IMR-90 (cell line): ENCODE data around the gene TMPRSS6. TPM values are rescaled to one million over a fixed set of nuclear protein-coding genes. Genes with fewer than 3 reads are reported as not detected.

ENCODE experiments used
- ATAC-seq: fragments of 200-7000 bp; cut with Tn5 transposase; 2 replicates; pipeline ENCODE4 v1.9.1; 2020; ENCODE audit warnings: low read depth, mild to moderate bottlenecking, moderate library complexity
- BruUV-seq: library from RNA; stranded (reverse); fragments of 400-500 nt; replicated peaks from 2 replicates; lab custom pipeline; 2021; lab: Mats Ljungman, UMichigan
- CTCF ChIA-PET: fragments of 300-600 bp; formaldehyde crosslinking; extraction: SDS; loops from one replicate; lab custom pipeline; 2021; ENCODE audit warnings: antibody characterized with exemption; lab: Yijun Ruan, JAX
- POLR2A ChIA-PET: fragments of 300-600 bp; sonication (Branson Sonifier 250); formaldehyde crosslinking; loops from one replicate; lab custom pipeline; 2022; ENCODE audit warnings: antibody characterized with exemption; ENCODE audit not compliant: unreplicated experiment; lab: Charles Lee
- DNase-seq: peaks from one replicate; pipeline ENCODE4 v3.0.0; 2013
- H2AFZ ChIP-seq: replicated peaks from 2 replicates; pipeline ENCODE3; 2013; ENCODE audit warnings: low read length, mild to moderate bottlenecking; ENCODE audit not compliant: poor library complexity
- H2AK5ac ChIP-seq: 2 replicates; pipeline ENCODE4 v1.6.1; 2013; ENCODE audit warnings: low read depth, low read length, inconsistent platforms
- H2AK9ac ChIP-seq: replicated peaks from 2 replicates; pipeline ENCODE3; 2013; ENCODE audit warnings: mild to moderate bottlenecking, low read depth, low read length, moderate library complexity; ENCODE audit not compliant: poor library complexity
- H2BK120ac ChIP-seq: 2 replicates; pipeline ENCODE4 v1.6.1; 2013; ENCODE audit warnings: low read depth, low read length, inconsistent platforms
- H2BK15ac ChIP-seq: 3 replicates; pipeline ENCODE4 v1.6.1; 2013; ENCODE audit warnings: low read depth, low read length, inconsistent platforms
- H2BK20ac ChIP-seq: 2 replicates; pipeline ENCODE4 v1.6.1; 2013; ENCODE audit warnings: low read depth, mild to moderate bottlenecking, inconsistent platforms, low read length, moderate library complexity
- H2BK5ac ChIP-seq: 2 replicates; pipeline ENCODE4 v1.6.1; 2013; ENCODE audit warnings: mild to moderate bottlenecking, low read depth, low read length, inconsistent platforms; ENCODE audit not compliant: poor library complexity, severe bottlenecking
- H3K14ac ChIP-seq: replicated peaks from 2 replicates; pipeline ENCODE4 v1.6.1; 2013; ENCODE audit warnings: low read depth, low read length, inconsistent platforms
- H3K18ac ChIP-seq: 2 replicates; pipeline ENCODE4 v1.6.1; 2013; ENCODE audit warnings: low read depth, low read length, control low read depth
- H3K23ac ChIP-seq: 2 replicates; pipeline ENCODE4 v1.6.1; 2013; ENCODE audit warnings: low read depth, low read length, inconsistent platforms
- H3K27ac ChIP-seq: 2 replicates; pipeline ENCODE4 v1.5.1; 2013; ENCODE audit warnings: mild to moderate bottlenecking, control low read depth, low read length; ENCODE audit not compliant: insufficient read depth
- H3K27me3 ChIP-seq: 2 replicates; pipeline ENCODE4 v1.6.1; 2013; ENCODE audit warnings: low read length; ENCODE audit not compliant: control insufficient read depth, insufficient read depth
- H3K36me3 ChIP-seq: 2 replicates; pipeline ENCODE4 v1.6.1; 2013; ENCODE audit warnings: low read length, mixed read lengths; ENCODE audit not compliant: control insufficient read depth, insufficient read depth
- H3K4ac ChIP-seq: 2 replicates; pipeline ENCODE4 v1.6.1; 2013; ENCODE audit warnings: low read depth, low read length, inconsistent platforms
- H3K4me1 ChIP-seq: 2 replicates; pipeline ENCODE4 v1.6.1; 2013; ENCODE audit warnings: low read length, mixed read lengths; ENCODE audit not compliant: control insufficient read depth, insufficient read depth
- H3K4me2 ChIP-seq: 2 replicates; pipeline ENCODE4 v1.6.1; 2013; ENCODE audit warnings: low read depth, mild to moderate bottlenecking, control low read depth, low read length, moderate library complexity
- H3K4me3 ChIP-seq: 2 replicates; pipeline ENCODE4 v1.5.1; 2013; ENCODE audit warnings: low read depth, mild to moderate bottlenecking, control low read depth, low read length, moderate library complexity; ENCODE audit not compliant: insufficient read depth
- H3K56ac ChIP-seq: 2 replicates; pipeline ENCODE4 v1.6.1; 2013; ENCODE audit warnings: low read length, inconsistent platforms; ENCODE audit not compliant: insufficient read depth; ENCODE audit errors: extremely low read depth
- H3K79me1 ChIP-seq, 2 experiments: 2 replicates each; pipeline ENCODE4 v1.6.1; 2013; ENCODE audit warnings: low read length in 2 of 2, inconsistent platforms in 1 of 2, low read depth in 1 of 2
- H3K9ac ChIP-seq: 2 replicates; pipeline ENCODE4 v1.6.1; 2013; ENCODE audit warnings: low read depth, low read length, control low read depth
- H3K9me1 ChIP-seq: 2 replicates; pipeline ENCODE4 v1.6.1; 2013; ENCODE audit warnings: low read length, inconsistent platforms; ENCODE audit not compliant: insufficient read depth
- H3K9me3 ChIP-seq: 2 replicates; pipeline ENCODE4 v1.6.1; 2013; ENCODE audit warnings: low read length; ENCODE audit not compliant: control insufficient read depth, insufficient read depth
- H4K20me1 ChIP-seq: 2 replicates; pipeline ENCODE4 v1.6.1; 2013; ENCODE audit warnings: low read length, inconsistent platforms; ENCODE audit not compliant: insufficient read depth
- H4K5ac ChIP-seq: 2 replicates; pipeline ENCODE4 v1.6.1; 2013; ENCODE audit warnings: mild to moderate bottlenecking, low read depth, low read length, control low read depth
- H4K8ac ChIP-seq, 2 experiments: 2 replicates each; pipeline ENCODE4 v1.6.1; 2013; ENCODE audit warnings: low read depth in 2 of 2, low read length in 2 of 2, control low read depth in 1 of 2, inconsistent platforms in 1 of 2
- H4K91ac ChIP-seq: 2 replicates; pipeline ENCODE4 v1.6.1; 2013; ENCODE audit warnings: low read depth, low read length, inconsistent platforms; ENCODE audit not compliant: insufficient read depth
- CEBPB ChIP-seq: IDR thresholded peaks from 2 replicates; pipeline ENCODE4 v1.6.1; 2012; ENCODE audit warnings: low read depth, low read length, improper control_type of control experiment
- FOS ChIP-seq: fragments of 150-350 bp; IDR thresholded peaks from 2 replicates; pipeline ENCODE4 v1.6.1; 2016; ENCODE audit warnings: low read depth, low read length
- MAFK ChIP-seq: IDR thresholded peaks from 2 replicates; pipeline ENCODE4 v1.6.1; 2012; ENCODE audit warnings: low read depth, low read length, improper control_type of control experiment
- MAZ ChIP-seq: IDR thresholded peaks from 2 replicates; pipeline ENCODE4 v1.6.1; 2012; ENCODE audit warnings: low read depth, mild to moderate bottlenecking, low read length, improper control_type of control experiment, moderate library complexity, borderline replicate concordance
- RCOR1 ChIP-seq: IDR thresholded peaks from 2 replicates; pipeline ENCODE4 v1.6.1; 2012; ENCODE audit warnings: mild to moderate bottlenecking, low read length, improper control_type of control experiment; ENCODE audit not compliant: insufficient replicate concordance
- RFX5 ChIP-seq: IDR thresholded peaks from 2 replicates; pipeline ENCODE4 v1.8.0; 2012; ENCODE audit warnings: low read depth, mild to moderate bottlenecking, low read length, moderate library complexity
- WGBS, 2 experiments: methylation state at CpG; one replicate each; pipeline versions ENCODE4 v1.1.5 to v1.1.7; 2013; ENCODE audit warnings: missing lambda C conversion rate in 2 of 2; ENCODE audit not compliant: insufficient read length in 1 of 2; ENCODE audit errors: extremely low coverage in 2 of 2; 5-methylcytosine and 5-hydroxymethylcytosine counted together
- dilution Hi-C: fragments of 300-500 bp; cut with HindIII; formaldehyde crosslinking; loops from one replicate; pipeline ENCODE4 v1.14.3; 2018; ENCODE audit warnings: low sequenced_read_pairs; ENCODE audit not compliant: unreplicated experiment
- in situ Hi-C: fragments of 300-500 bp; cut with MboI; formaldehyde crosslinking; loops from 3 replicates; pipeline ENCODE4 v1.14.3; 2019; ENCODE audit warnings: low sequenced_read_pairs, inconsistent platforms, mixed read lengths
- intact Hi-C: fragments of 100-400 bp; cut with micrococcal nuclease; formaldehyde crosslinking; loops from 2 replicates; pipeline ENCODE4 v1.10.0; 2022
- polyA plus RNA-seq, 3 experiments: library from polyadenylated mRNA; depleted of rRNA; stranded (reverse); fragments of >200 nt; gene quantifications; 2 replicates each; pipeline ENCODE4 v1.2.3, GENCODE V29; 2012; ENCODE audit warnings: low replicate concordance in 1 of 3
- total RNA-seq: library from RNA; depleted of rRNA; stranded (reverse); fragments of >200 nt; gene quantifications from 2 replicates; pipeline ENCODE4 v1.2.3, GENCODE V29; 2012
- TF ChIP-seq, protein P1 (sequence below): fragments of 150-350 bp; IDR thresholded peaks from 2 replicates; pipeline ENCODE4 v1.6.1; 2017; ENCODE audit warnings: mild to moderate bottlenecking, antibody characterized with exemption, low read length, low read depth

Gene TMPRSS6
- total and polyA plus RNA-seq, 2 of the 4 experiments (the other 2 are of a cell fraction), result not detected

DNA sequence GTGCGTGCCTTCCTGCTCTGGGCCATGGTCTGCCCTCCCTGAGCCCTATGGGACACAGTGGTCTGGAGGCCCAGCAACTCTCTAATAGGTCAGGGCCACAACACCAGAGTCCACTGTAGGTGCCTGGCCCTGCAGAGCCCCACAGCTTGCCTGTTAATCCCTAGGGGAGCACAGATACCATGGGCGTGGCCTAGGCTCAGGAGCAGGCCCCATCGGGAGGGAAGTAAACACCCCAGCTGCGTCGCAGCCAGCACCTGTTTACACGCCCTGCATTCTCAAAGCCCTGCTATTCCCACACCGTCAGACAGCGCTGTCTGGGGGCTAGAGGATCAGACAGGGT, 55.5 kb downstream of the TMPRSS6 start:
- ATAC-seq (no peak), DNase-seq (no peak)
- no peak overlapping the region for H2AFZ ChIP-seq
- no peak overlapping the region for H3K4me2 ChIP-seq
- no peak overlapping the region for H3K23ac ChIP-seq
- BruUV-seq, result no TSS peak
- no peak overlapping the region for H2BK20ac ChIP-seq
- no peak overlapping the region for H3K9ac ChIP-seq
- H2AK5ac ChIP-seq, result no peak overlapping the region
- H3K14ac ChIP-seq, result no peak overlapping the region
- H2AK9ac ChIP-seq, result no peak overlapping the region
- WGBS, 2 experiments, result no CpG with 5 or more reads among the region's 8 CpGs
- no peak overlapping the region for H3K27ac ChIP-seq
- H3K56ac ChIP-seq, result no peak overlapping the region
- H3K18ac ChIP-seq, result no peak overlapping the region
- no peak overlapping the region for H4K8ac ChIP-seq
- H4K20me1 ChIP-seq, result no peaks in the 10 kb centered on the region
- intact Hi-C loops, result loop anchor here (5.0 kb wide), 1 partner anchor 143 kb away; no protein-coding TSS in a partner anchor
- H2BK120ac ChIP-seq, result no peak overlapping the region
- ChIA-PET CTCF (interaction anchor here (0.5 kb wide), 1 partner anchor 8 kb away, joined by 4 read pairs; no protein-coding TSS in a partner anchor), POLR2A (no interaction called here)
- H3K4me3 ChIP-seq, result no peak overlapping the region
- H3K27me3 ChIP-seq, result 0 out of 2 replicates have a peak, but pooled peaks cover 2% of the 10 kb centered on the region
- no peak overlapping the region for H4K91ac ChIP-seq
- H3K79me1 ChIP-seq, result peaks cover 7 to 17% of the 10 kb centered on the region in 2 experiments; a peak in 3 of 4 replicates
- H3K36me3 ChIP-seq, result peaks cover 33% of the 10 kb centered on the region
- TF ChIP-seq MAFK (no peak), MAZ (no peak), CEBPB (no peak), RCOR1 (no peak), FOS (no peak), RFX5 (no peak)
- TF ChIP-seq, protein P1, sequence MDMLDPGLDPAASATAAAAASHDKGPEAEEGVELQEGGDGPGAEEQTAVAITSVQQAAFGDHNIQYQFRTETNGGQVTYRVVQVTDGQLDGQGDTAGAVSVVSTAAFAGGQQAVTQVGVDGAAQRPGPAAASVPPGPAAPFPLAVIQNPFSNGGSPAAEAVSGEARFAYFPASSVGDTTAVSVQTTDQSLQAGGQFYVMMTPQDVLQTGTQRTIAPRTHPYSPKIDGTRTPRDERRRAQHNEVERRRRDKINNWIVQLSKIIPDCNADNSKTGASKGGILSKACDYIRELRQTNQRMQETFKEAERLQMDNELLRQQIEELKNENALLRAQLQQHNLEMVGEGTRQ, result no peak
- H2BK15ac ChIP-seq, result no peak overlapping the region
- peaks cover 8% of the 10 kb centered on the region; the same call in 1 of the 2 replicates for H3K9me1 ChIP-seq
- peaks cover 4% of the 10 kb centered on the region; the same call in 1 of the 2 replicates for H3K4me1 ChIP-seq
- H4K5ac ChIP-seq, result no peak overlapping the region
- H3K9me3 ChIP-seq, result no peaks in the 10 kb centered on the region
- no peak overlapping the region for H2BK5ac ChIP-seq
- no peak overlapping the region for H3K4ac ChIP-seq
- in situ Hi-C loops, result no loop called here
- dilution Hi-C loops, result no loop called here
